Mesenchymal stem cell (in vitro differentiated cells and primary cell): ENCODE results near the gene COL23A1.

Experiments used
- DNase-seq: peaks from one replicate; pipeline ENCODE4 v3.0.0-alpha.2; 2013
- H2AFZ ChIP-seq: one replicate; pipeline ENCODE4 v1.6.1; 2013; ENCODE audit warnings: low read depth, mild to moderate bottlenecking, control low read depth, inconsistent platforms, low read length, moderate library complexity
- H2AK5ac ChIP-seq: 2 replicates; pipeline ENCODE4 v1.6.1; 2013; ENCODE audit warnings: low read length, moderate library complexity, mild to moderate bottlenecking, inconsistent platforms; ENCODE audit not compliant: severe bottlenecking
- H2BK120ac ChIP-seq: one replicate; pipeline ENCODE4 v1.6.1; 2013; ENCODE audit warnings: low read depth, mild to moderate bottlenecking, inconsistent platforms, low read length, moderate library complexity
- H2BK12ac ChIP-seq, 2 experiments: one replicate each; pipeline ENCODE4 v1.6.1; 2013; ENCODE audit warnings: inconsistent platforms in 2 of 2, low read length in 2 of 2, mild to moderate bottlenecking in 2 of 2, moderate library complexity in 2 of 2, control low read depth in 1 of 2
- H2BK15ac ChIP-seq: one replicate; pipeline ENCODE4 v1.6.1; 2013; ENCODE audit warnings: mild to moderate bottlenecking, low read depth, inconsistent platforms; ENCODE audit not compliant: poor library complexity, severe bottlenecking
- H2BK5ac ChIP-seq: 2 replicates; pipeline ENCODE4 v1.6.1; 2013; ENCODE audit warnings: low read depth, mild to moderate bottlenecking, low read length, control low read depth, inconsistent platforms; ENCODE audit not compliant: poor library complexity, severe bottlenecking
- H3K14ac ChIP-seq, 2 experiments: one replicate each; pipeline ENCODE4 v1.6.1; 2013; ENCODE audit warnings: inconsistent platforms in 2 of 2, low read length in 2 of 2, control low read depth in 1 of 2, mild to moderate bottlenecking in 1 of 2, moderate library complexity in 1 of 2
- H3K18ac ChIP-seq, 2 experiments: one replicate each; pipeline ENCODE4 v1.6.1; 2013; ENCODE audit warnings: inconsistent platforms in 2 of 2, low read length in 2 of 2, control low read depth in 1 of 2, low read depth in 1 of 2, mild to moderate bottlenecking in 1 of 2
- H3K23ac ChIP-seq, 2 experiments: one replicate each; pipeline ENCODE4 v1.6.1; 2013; ENCODE audit warnings: inconsistent platforms in 2 of 2, low read length in 2 of 2, mild to moderate bottlenecking in 2 of 2, moderate library complexity in 2 of 2, control low read depth in 1 of 2
- H3K27ac ChIP-seq: 2 replicates; pipeline ENCODE4 v1.5.1; 2013; ENCODE audit warnings: mild to moderate bottlenecking, moderate library complexity, low read length, control low read depth, inconsistent platforms; ENCODE audit not compliant: poor library complexity, severe bottlenecking
- H3K27me3 ChIP-seq, 2 experiments: 2 replicates each; pipeline versions ENCODE4 v1.6.1 to v1.7.0; 2013; ENCODE audit warnings: low read length in 2 of 2, mild to moderate bottlenecking in 2 of 2, moderate library complexity in 2 of 2, control low read depth in 1 of 2, inconsistent platforms in 1 of 2; ENCODE audit not compliant: control insufficient read depth in 1 of 2, insufficient read depth in 1 of 2
- H3K36me3 ChIP-seq, 2 experiments: 2 replicates each; pipeline versions ENCODE4 v1.6.1 to v1.7.0; 2013; ENCODE audit warnings: low read length in 2 of 2, control low read depth in 1 of 2, inconsistent platforms in 1 of 2, low read depth in 1 of 2, mild to moderate bottlenecking in 1 of 2; ENCODE audit not compliant: insufficient read depth in 2 of 2, control insufficient read depth in 1 of 2
- H3K4ac ChIP-seq, 2 experiments: one replicate each; pipeline ENCODE4 v1.6.1; 2013; ENCODE audit warnings: inconsistent platforms in 2 of 2, low read length in 2 of 2, mild to moderate bottlenecking in 2 of 2, moderate library complexity in 2 of 2, control low read depth in 1 of 2, low read depth in 1 of 2
- H3K4me1 ChIP-seq: 2 replicates; pipeline ENCODE4 v1.6.1; 2013; ENCODE audit warnings: low read depth, low read length, control low read depth; ENCODE audit not compliant: control insufficient read depth, insufficient read depth
- H3K4me2 ChIP-seq: 2 replicates; pipeline ENCODE4 v1.6.1; 2013; ENCODE audit warnings: low read length, mild to moderate bottlenecking, inconsistent platforms; ENCODE audit not compliant: poor library complexity, severe bottlenecking
- H3K4me3 ChIP-seq, 2 experiments: 2 replicates each; pipeline versions ENCODE4 v1.5.1 to v1.7.0; 2013; ENCODE audit warnings: low read length in 2 of 2, mild to moderate bottlenecking in 2 of 2, control low read depth in 1 of 2, low read depth in 1 of 2; ENCODE audit not compliant: insufficient read depth in 1 of 2
- H3K79me1 ChIP-seq: replicated peaks from 2 replicates; pipeline ENCODE4 v1.6.1; 2013; ENCODE audit warnings: mild to moderate bottlenecking, control low read depth, low read length, inconsistent platforms; ENCODE audit not compliant: poor library complexity, severe bottlenecking
- H3K9ac ChIP-seq: 2 replicates; pipeline ENCODE4 v1.7.0; 2013; ENCODE audit warnings: mild to moderate bottlenecking, low read length, moderate library complexity
- H3K9me3 ChIP-seq: 2 replicates; pipeline ENCODE4 v1.7.0; 2013; ENCODE audit warnings: mild to moderate bottlenecking, low read length; ENCODE audit not compliant: control insufficient read depth
- H4K8ac ChIP-seq: one replicate; pipeline ENCODE4 v1.6.1; 2013; ENCODE audit warnings: inconsistent platforms, mild to moderate bottlenecking, low read length, moderate library complexity
- H4K91ac ChIP-seq: one replicate; pipeline ENCODE4 v1.6.1; 2013; ENCODE audit warnings: mild to moderate bottlenecking, low read length, inconsistent platforms
- WGBS: methylation state at CpG from one replicate; pipeline ENCODE4 v1.1.7; 2013; ENCODE audit warnings: mixed read lengths; 5-methylcytosine and 5-hydroxymethylcytosine counted together

Gene COL23A1

DNA sequence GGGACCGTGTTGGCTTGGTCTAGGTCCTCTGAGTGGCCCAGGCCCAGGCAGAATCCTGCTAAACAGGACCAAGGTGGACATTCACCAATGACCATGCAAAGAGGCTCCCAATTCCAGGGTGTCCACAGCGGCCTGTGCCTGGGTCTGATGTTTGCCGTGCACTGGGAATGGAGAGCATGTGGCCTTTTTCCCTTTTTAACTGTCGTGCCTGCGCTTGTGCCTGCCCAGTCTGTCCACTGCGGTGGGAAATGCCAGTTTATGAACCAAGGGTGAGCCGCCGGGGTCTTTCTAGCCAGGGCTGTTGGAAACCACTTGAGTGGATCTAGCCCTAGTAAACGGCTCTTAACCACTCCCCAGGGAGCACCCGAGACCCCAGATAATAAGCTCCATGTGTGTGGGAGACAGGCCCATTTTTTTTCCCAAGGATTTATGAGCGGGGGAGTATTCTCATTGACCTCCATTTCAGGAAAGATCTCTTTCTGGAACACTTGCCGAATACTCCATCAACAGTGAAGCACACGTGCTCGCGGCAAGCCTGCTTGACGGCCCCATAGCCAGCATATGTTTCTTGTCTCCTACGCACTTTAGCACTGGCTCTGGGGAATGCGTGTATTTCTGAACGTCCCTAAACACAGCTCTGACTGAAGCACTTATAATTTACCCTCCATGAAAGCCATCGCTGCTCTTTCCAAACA is 264.4 kb downstream of the COL23A1 start:
- no peaks in the 10 kb centered on the region for H3K36me3 ChIP-seq
- no peak overlapping the region for H3K23ac ChIP-seq
- no peak overlapping the region for H3K18ac ChIP-seq
- H3K9me3 ChIP-seq = no peaks in the 10 kb centered on the region
- no peak overlapping the region for H3K4ac ChIP-seq
- H3K4me1 ChIP-seq = no peaks in the 10 kb centered on the region
- H2BK12ac ChIP-seq = no peak overlapping the region
- no peak overlapping the region for H3K14ac ChIP-seq
- no peak overlapping the region for H3K4me2 ChIP-seq
- H4K91ac ChIP-seq = no peak overlapping the region
- H2BK120ac ChIP-seq = no peak overlapping the region
- H3K27me3 ChIP-seq = peaks cover 0 to 58% of the 10 kb centered on the region in 2 experiments
- no peak overlapping the region for H3K27ac ChIP-seq
- no peak overlapping the region for H2BK15ac ChIP-seq
- 58% methylated on average over 18 of the region's 20 CpGs for WGBS
- DNase-seq = peak; percentile 54
- H2BK5ac ChIP-seq = no peak overlapping the region
- no peak overlapping the region for H2AK5ac ChIP-seq
- no peak overlapping the region for H3K9ac ChIP-seq
- H4K8ac ChIP-seq = no peak overlapping the region
- H3K4me3 ChIP-seq = no peak overlapping the region
- no peaks in the 10 kb centered on the region for H3K79me1 ChIP-seq
- no peak overlapping the region for H2AFZ ChIP-seq

DNA sequence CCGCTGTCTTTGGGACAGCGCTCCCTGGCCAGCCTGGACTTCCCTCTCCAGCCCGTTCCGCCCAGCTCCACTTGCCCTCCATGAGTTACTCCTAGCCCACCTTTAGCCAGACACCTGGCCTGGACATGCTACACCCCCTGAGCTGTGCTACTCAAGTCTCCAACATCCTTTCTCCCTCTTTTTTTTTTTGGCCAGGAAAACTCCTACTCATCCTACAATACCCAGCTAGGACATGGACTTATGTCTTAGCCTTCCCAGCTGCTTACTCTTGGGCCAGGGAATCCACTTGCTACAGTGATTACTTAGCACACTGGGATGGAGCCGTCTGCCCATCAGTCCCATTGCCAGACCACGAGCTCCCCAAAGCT is 264.9 kb downstream of the COL23A1 start:
- H2AFZ ChIP-seq = no peak overlapping the region

GRCh38 chr5:178324481-178325310 is 265.5 kb downstream of the COL23A1 start:
- H2BK5ac ChIP-seq = no peak overlapping the region
- peaks cover 0 to 50% of the 10 kb centered on the region in 2 experiments for H3K27me3 ChIP-seq
- H2BK12ac ChIP-seq = no peak overlapping the region
- H4K8ac ChIP-seq = no peak overlapping the region
- no peaks in the 10 kb centered on the region for H3K79me1 ChIP-seq
- H3K9me3 ChIP-seq = no peaks in the 10 kb centered on the region
- no peak overlapping the region for H4K91ac ChIP-seq
- no peak overlapping the region for H3K4ac ChIP-seq
- no peak overlapping the region for H3K4me3 ChIP-seq
- H3K23ac ChIP-seq = no peak overlapping the region
- H3K9ac ChIP-seq = no peak overlapping the region
- H3K18ac ChIP-seq = no peak overlapping the region
- H2BK15ac ChIP-seq = peak overlapping the region; percentile 53
- no peak overlapping the region for H2BK120ac ChIP-seq
- H2AFZ ChIP-seq = no peak overlapping the region
- H3K27ac ChIP-seq = no peak overlapping the region
- H3K4me1 ChIP-seq = no peaks in the 10 kb centered on the region
- H3K4me2 ChIP-seq = no peak overlapping the region
- no peak for DNase-seq
- H2AK5ac ChIP-seq = no peak overlapping the region
- no peak overlapping the region for H3K14ac ChIP-seq
- no peaks in the 10 kb centered on the region for H3K36me3 ChIP-seq
- 80% methylated on average over 31 of the region's 31 CpGs for WGBS

More for the DNA sequence above, 264.9 kb downstream of the COL23A1 start:
- Histone ChIP-seq H2BK5ac (no peak overlapping the region), H2BK12ac (no peak overlapping the region), H4K8ac (no peak overlapping the region), H3K9me3 (no peaks in the 10 kb centered on the region), H3K27ac (no peak overlapping the region), H2BK120ac (no peak overlapping the region), H3K18ac (no peak overlapping the region), H3K4me3 (no peak overlapping the region), H2AK5ac (no peak overlapping the region), H3K4ac (no peak overlapping the region), H3K14ac (no peak overlapping the region), H3K79me1 (no peaks in the 10 kb centered on the region), H3K9ac (no peak overlapping the region), H3K4me1 (no peaks in the 10 kb centered on the region), H3K36me3 (no peaks in the 10 kb centered on the region), H4K91ac (no peak overlapping the region), H3K4me2 (no peak overlapping the region), H2BK15ac (no peak overlapping the region), H3K27me3 (peaks cover 0 to 53% of the 10 kb centered on the region in 2 experiments), H3K23ac (no peak overlapping the region)
- 91% methylated on average over 6 of the region's 6 CpGs for WGBS
- DNase-seq = no peak

DNA sequence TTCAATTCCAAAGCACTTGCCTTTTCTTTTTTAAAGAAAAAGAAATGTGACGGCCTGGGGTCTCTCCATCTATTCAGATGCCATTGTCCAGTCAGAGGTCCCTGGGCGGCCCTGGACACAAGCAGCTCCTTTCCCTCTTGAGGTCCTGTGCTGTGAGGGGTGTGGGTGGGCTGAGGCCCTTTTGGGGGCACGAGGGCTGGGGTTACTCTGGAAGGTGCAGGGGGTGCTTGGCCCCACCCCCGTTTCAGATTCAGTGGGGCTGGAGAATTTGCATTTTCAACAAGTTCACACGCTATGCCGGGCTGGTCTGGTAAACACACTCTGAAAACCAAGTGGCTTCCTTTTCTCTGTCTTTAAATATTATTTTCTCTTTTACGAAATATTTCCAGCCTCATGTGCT is 266.2 kb downstream of the COL23A1 start:
- no peak overlapping the region for H3K14ac ChIP-seq
- peaks cover 0 to 46% of the 10 kb centered on the region in 2 experiments for H3K27me3 ChIP-seq
- H3K36me3 ChIP-seq = no peaks in the 10 kb centered on the region
- no peak overlapping the region for H2BK15ac ChIP-seq
- no peak for DNase-seq
- H3K9ac ChIP-seq = no peak overlapping the region
- H4K8ac ChIP-seq = no peak overlapping the region
- 78% methylated on average over 7 of the region's 7 CpGs for WGBS
- H3K9me3 ChIP-seq = no peaks in the 10 kb centered on the region
- no peak overlapping the region for H2BK12ac ChIP-seq
- H2AFZ ChIP-seq = no peak overlapping the region
- H3K4ac ChIP-seq = no peak overlapping the region
- no peaks in the 10 kb centered on the region for H3K79me1 ChIP-seq
- no peak overlapping the region for H3K4me2 ChIP-seq
- H3K4me3 ChIP-seq = no peak overlapping the region
- no peak overlapping the region for H3K23ac ChIP-seq
- no peak overlapping the region for H4K91ac ChIP-seq
- no peak overlapping the region for H2AK5ac ChIP-seq
- H3K4me1 ChIP-seq = no peaks in the 10 kb centered on the region
- no peak overlapping the region for H2BK5ac ChIP-seq
- H2BK120ac ChIP-seq = no peak overlapping the region
- H3K18ac ChIP-seq = no peak overlapping the region
- H3K27ac ChIP-seq = no peak overlapping the region
